ENCODE measurements around the gene LANCL2. TPM values are rescaled to one million over a fixed set of nuclear protein-coding genes. Genes with fewer than 3 reads are reported as not detected.
"Not testable (repeated sequence)": the region's sequence is repeated elsewhere in the genome, so short reads cannot be mapped to it uniquely, and the experiment has no call there.

LANCL2 gene
- total and polyA plus RNA-seq, 2 donors from 2014 or later: 9.9 to 18.3 TPM

- Histone ChIP-seq H3K36me3 (ENCODE audit: control insufficient read depth in 2 of 3, insufficient read depth in 3 of 3, low read length in 3 of 3) (peaks cover 0 to 3% (median 0%) of the 10 kb centered on the region in 3 donors), H3K27ac (ENCODE audit: low read depth in 2 of 2, low read length in 2 of 2) (no peak overlapping the region)
Observed at GRCh38 chr7:55469721-55470120, 104.6 kb downstream of the LANCL2 start.

GRCh38 chr7:55470261-55470660 is 105.1 kb downstream of the LANCL2 start:
- intact Hi-C loops (cut with DNase I): no loop called here
- no peak overlapping the region for H3K27ac ChIP-seq (ENCODE audit: low read depth in 2 of 2, low read length in 2 of 2)
- TF ChIP-seq CTCF (IDR thresholded peaks at IDR 0.05; ENCODE audit: borderline replicate concordance, extremely low read depth, insufficient read depth): no peak
- H3K36me3 ChIP-seq (ENCODE audit: control insufficient read depth in 2 of 3, insufficient read depth in 3 of 3, low read length in 3 of 3): peaks cover 0 to 3% (median 0%) of the 10 kb centered on the region in 3 donors
- FAIRE-seq: no peak
- no peak for DNase-seq
- H3K4me3 ChIP-seq (ENCODE audit: low read length in 3 of 3): no peak overlapping the region
- H3K4me1 ChIP-seq (ENCODE audit: control insufficient read depth in 2 of 3, insufficient read depth in 2 of 3, low read depth in 1 of 3, low read length in 3 of 3): no peaks in the 10 kb centered on the region
- no peaks in the 10 kb centered on the region for H3K9me3 ChIP-seq (ENCODE audit: control insufficient read depth in 2 of 3, insufficient read depth in 1 of 3, low read length in 3 of 3)
- H3K27me3 ChIP-seq (ENCODE audit: control insufficient read depth, insufficient read depth, low read length): no peaks in the 10 kb centered on the region
- H3K9ac ChIP-seq (ENCODE audit: low read length in 3 of 3): no peak overlapping the region

More at GRCh38 chr7:55469721-55470120, 104.6 kb downstream of the LANCL2 start:
- DNase-seq: no peak
- H3K9me3 ChIP-seq (ENCODE audit: control insufficient read depth in 2 of 3, insufficient read depth in 1 of 3, low read length in 3 of 3): no peaks in the 10 kb centered on the region
- no peaks in the 10 kb centered on the region for H3K27me3 ChIP-seq (ENCODE audit: control insufficient read depth, insufficient read depth, low read length)
- H3K4me1 ChIP-seq (ENCODE audit: control insufficient read depth in 2 of 3, insufficient read depth in 2 of 3, low read depth in 1 of 3, low read length in 3 of 3): no peaks in the 10 kb centered on the region
- TF ChIP-seq CTCF (IDR thresholded peaks at IDR 0.05; ENCODE audit: borderline replicate concordance, extremely low read depth, insufficient read depth): no peak
- no peak for FAIRE-seq
- no peak overlapping the region for H3K9ac ChIP-seq (ENCODE audit: low read length in 3 of 3)
- no peak overlapping the region for H3K4me3 ChIP-seq (ENCODE audit: low read length in 3 of 3)
- intact Hi-C loops (cut with DNase I): no loop called here

- H3K27ac ChIP-seq (ENCODE audit: low read depth in 2 of 2, low read length in 2 of 2); H3K9me3 ChIP-seq (ENCODE audit: control insufficient read depth in 2 of 3, insufficient read depth in 1 of 3, low read length in 3 of 3); DNase-seq; H3K27me3 ChIP-seq (ENCODE audit: control insufficient read depth, insufficient read depth, low read length); H3K4me3 ChIP-seq (ENCODE audit: low read length in 3 of 3); H3K4me1 ChIP-seq (ENCODE audit: control insufficient read depth in 2 of 3, insufficient read depth in 2 of 3, low read depth in 1 of 3, low read length in 3 of 3); H3K36me3 ChIP-seq (ENCODE audit: control insufficient read depth in 2 of 3, insufficient read depth in 3 of 3, low read length in 3 of 3); FAIRE-seq; intact Hi-C loops (cut with DNase I); H3K9ac ChIP-seq (ENCODE audit: low read length in 3 of 3): not testable (repeated sequence)
Observed at GRCh38 chr7:55471594-55471993, 106.5 kb downstream of the LANCL2 start.

- FAIRE-seq; H3K9me3 ChIP-seq (ENCODE audit: control insufficient read depth in 2 of 3, insufficient read depth in 1 of 3, low read length in 3 of 3); H3K36me3 ChIP-seq (ENCODE audit: control insufficient read depth in 2 of 3, insufficient read depth in 3 of 3, low read length in 3 of 3); H3K27me3 ChIP-seq (ENCODE audit: control insufficient read depth, insufficient read depth, low read length); H3K9ac ChIP-seq (ENCODE audit: low read length in 3 of 3); H3K4me1 ChIP-seq (ENCODE audit: control insufficient read depth in 2 of 3, insufficient read depth in 2 of 3, low read depth in 1 of 3, low read length in 3 of 3); H3K4me3 ChIP-seq (ENCODE audit: low read length in 3 of 3); intact Hi-C loops (cut with DNase I); H3K27ac ChIP-seq (ENCODE audit: low read depth in 2 of 2, low read length in 2 of 2); DNase-seq: not testable (repeated sequence)
Observed at GRCh38 chr7:55472406-55472805, 107.3 kb downstream of the LANCL2 start.
